HG02885 (cell line): ENCODE measurements around the gene SUOX.
"Not testable (repeated sequence)": the region's sequence is repeated elsewhere in the genome, so short reads cannot be mapped to it uniquely, and the experiment has no call there.

Experiments
- ATAC-seq: cut with Tn5 transposase; IDR thresholded peaks from one replicate; pipeline ENCODE4 v1.9.1; 2021; ENCODE audit warnings: mild to moderate bottlenecking; ENCODE audit not compliant: unreplicated experiment, poor library complexity

Gene SUOX

GRCh38 chr12:56017181-56017580 lies 20.1 kb downstream of the SUOX start:
- no peak for ATAC-seq

GRCh38 chr12:56018356-56018755 lies 21.3 kb downstream of the SUOX start:
- no peak for ATAC-seq

- ATAC-seq = no peak
Observed at GRCh38 chr12:56020423-56021184, 23.5 kb downstream of the SUOX start, which contains the start of gene IKZF4. Gene IKZF4, plus strand, starts transcription at chr12:56021043. Its CDS starts 451 bp downstream, at chr12:56021494.

- no peak for ATAC-seq
Observed at GRCh38 chr12:56021889-56022497, 24.9 kb downstream of the SUOX start.

- ATAC-seq = no peak
Observed at GRCh38 chr12:56028511-56029165, 31.6 kb downstream of the SUOX start.

- no peak for ATAC-seq
Observed at GRCh38 chr12:56029166-56029519, 32.1 kb downstream of the SUOX start.

GRCh38 chr12:56029666-56030293 lies 32.7 kb downstream of the SUOX start:
- ATAC-seq = no peak

- no peak for ATAC-seq
Observed at GRCh38 chr12:56031987-56032386, 34.9 kb downstream of the SUOX start.

GRCh38 chr12:56034586-56035332 lies 37.7 kb downstream of the SUOX start:
- no peak for ATAC-seq

GRCh38 chr12:56037161-56037560 lies 40.1 kb downstream of the SUOX start:
- no peak for ATAC-seq

GRCh38 chr12:56038022-56038655 lies 41.1 kb downstream of the SUOX start:
- no peak for ATAC-seq

- ATAC-seq = no peak
Observed at GRCh38 chr12:56040151-56040550, 43.1 kb downstream of the SUOX start.

GRCh38 chr12:56040963-56041551 lies 44.0 kb downstream of the SUOX start:
- ATAC-seq = no peak

- ATAC-seq = peak; percentile 93
Observed at GRCh38 chr12:56041552-56042429, 44.7 kb downstream of the SUOX start, which contains the start of gene RPS26. Gene RPS26, plus strand, starts transcription at chr12:56041918. Its CDS starts 249 bp downstream, at chr12:56042167.

- ATAC-seq = not testable (repeated sequence)
Observed at GRCh38 chr12:56042430-56042813, 45.3 kb downstream of the SUOX start.

GRCh38 chr12:56042843-56043242 lies 45.8 kb downstream of the SUOX start:
- ATAC-seq = no peak

GRCh38 chr12:56046027-56046780 lies 49.1 kb downstream of the SUOX start:
- ATAC-seq = no peak

- ATAC-seq = no peak
Observed at GRCh38 chr12:56053407-56053893, 56.4 kb downstream of the SUOX start.
